ENCODE measurements around the gene NMT1. TPM values are rescaled to one million over a fixed set of nuclear protein-coding genes. Genes with fewer than 3 reads are reported as not detected.

The NMT1 gene
- total and polyA plus RNA-seq, 4 donors: 27.0 to 83.7 (median 42.6) TPM

DNA sequence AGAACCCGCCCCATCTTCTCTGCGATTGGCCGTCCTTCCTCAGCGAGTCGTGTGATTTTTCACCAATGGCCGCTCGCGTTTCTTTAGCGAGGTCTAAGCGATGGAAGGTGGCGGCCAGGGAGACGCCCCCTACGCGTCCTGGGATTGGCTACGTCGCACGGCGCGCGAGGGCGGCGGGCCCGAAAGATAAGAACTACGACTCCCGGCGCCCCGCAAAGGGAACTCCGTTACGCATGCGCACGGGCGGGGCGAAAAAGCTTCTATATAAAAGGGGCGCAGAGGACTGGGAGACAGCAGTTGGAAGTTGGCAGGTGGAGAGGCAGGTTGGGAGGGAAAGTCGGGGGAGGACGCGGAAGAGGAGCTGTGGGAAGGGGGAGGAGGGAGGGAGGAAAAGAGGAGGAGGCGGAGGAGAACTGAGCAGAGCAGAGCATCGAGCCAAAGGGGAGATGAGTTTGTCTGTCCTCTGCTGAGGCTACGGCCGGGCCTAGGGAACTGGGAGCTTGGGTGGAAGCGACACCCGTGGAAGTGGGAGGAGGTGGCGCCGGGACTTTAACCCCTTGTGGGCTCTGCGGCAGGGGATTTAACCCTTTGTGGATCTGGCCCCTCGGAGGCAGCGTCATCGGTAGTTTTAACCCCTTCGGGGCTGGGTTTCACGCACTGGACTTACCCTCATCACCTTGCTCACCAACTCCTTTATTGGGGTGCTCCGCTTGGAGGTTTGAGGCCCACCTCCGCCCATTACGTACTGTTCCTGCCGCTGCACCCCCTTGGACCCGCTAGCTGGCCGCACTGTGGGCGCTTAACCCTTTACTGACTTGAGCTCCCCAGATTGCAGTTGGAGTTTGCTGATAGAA is 87.3 kb downstream of the NMT1 start, which contains the start of gene HEXIM1:
TSS of gene HEXIM1 (plus strand) at position 293 of the 854 bp plus-strand sequence. CDS start 716 bp downstream, outside the sequence.
- WGBS: under 1% methylated on average over 58 of the region's 58 CpGs
- TF ChIP-seq, protein P1, sequence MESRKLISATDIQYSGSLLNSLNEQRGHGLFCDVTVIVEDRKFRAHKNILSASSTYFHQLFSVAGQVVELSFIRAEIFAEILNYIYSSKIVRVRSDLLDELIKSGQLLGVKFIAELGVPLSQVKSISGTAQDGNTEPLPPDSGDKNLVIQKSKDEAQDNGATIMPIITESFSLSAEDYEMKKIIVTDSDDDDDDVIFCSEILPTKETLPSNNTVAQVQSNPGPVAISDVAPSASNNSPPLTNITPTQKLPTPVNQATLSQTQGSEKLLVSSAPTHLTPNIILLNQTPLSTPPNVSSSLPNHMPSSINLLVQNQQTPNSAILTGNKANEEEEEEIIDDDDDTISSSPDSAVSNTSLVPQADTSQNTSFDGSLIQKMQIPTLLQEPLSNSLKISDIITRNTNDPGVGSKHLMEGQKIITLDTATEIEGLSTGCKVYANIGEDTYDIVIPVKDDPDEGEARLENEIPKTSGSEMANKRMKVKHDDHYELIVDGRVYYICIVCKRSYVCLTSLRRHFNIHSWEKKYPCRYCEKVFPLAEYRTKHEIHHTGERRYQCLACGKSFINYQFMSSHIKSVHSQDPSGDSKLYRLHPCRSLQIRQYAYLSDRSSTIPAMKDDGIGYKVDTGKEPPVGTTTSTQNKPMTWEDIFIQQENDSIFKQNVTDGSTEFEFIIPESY (IDR thresholded peaks at IDR 0.05): peak; percentile 43
- no peak for TF ChIP-seq HNF4G (IDR thresholded peaks at IDR 0.05)
- TF ChIP-seq HNF4A (conservative IDR thresholded peaks at IDR 0.05): peak; percentile 24
- TF ChIP-seq, protein P2, sequence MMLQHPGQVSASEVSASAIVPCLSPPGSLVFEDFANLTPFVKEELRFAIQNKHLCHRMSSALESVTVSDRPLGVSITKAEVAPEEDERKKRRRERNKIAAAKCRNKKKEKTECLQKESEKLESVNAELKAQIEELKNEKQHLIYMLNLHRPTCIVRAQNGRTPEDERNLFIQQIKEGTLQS (IDR thresholded peaks at IDR 0.05): peak; percentile 65
- TF ChIP-seq SP1 (IDR thresholded peaks at IDR 0.05): peak; percentile 90
- TF ChIP-seq, protein P3, sequence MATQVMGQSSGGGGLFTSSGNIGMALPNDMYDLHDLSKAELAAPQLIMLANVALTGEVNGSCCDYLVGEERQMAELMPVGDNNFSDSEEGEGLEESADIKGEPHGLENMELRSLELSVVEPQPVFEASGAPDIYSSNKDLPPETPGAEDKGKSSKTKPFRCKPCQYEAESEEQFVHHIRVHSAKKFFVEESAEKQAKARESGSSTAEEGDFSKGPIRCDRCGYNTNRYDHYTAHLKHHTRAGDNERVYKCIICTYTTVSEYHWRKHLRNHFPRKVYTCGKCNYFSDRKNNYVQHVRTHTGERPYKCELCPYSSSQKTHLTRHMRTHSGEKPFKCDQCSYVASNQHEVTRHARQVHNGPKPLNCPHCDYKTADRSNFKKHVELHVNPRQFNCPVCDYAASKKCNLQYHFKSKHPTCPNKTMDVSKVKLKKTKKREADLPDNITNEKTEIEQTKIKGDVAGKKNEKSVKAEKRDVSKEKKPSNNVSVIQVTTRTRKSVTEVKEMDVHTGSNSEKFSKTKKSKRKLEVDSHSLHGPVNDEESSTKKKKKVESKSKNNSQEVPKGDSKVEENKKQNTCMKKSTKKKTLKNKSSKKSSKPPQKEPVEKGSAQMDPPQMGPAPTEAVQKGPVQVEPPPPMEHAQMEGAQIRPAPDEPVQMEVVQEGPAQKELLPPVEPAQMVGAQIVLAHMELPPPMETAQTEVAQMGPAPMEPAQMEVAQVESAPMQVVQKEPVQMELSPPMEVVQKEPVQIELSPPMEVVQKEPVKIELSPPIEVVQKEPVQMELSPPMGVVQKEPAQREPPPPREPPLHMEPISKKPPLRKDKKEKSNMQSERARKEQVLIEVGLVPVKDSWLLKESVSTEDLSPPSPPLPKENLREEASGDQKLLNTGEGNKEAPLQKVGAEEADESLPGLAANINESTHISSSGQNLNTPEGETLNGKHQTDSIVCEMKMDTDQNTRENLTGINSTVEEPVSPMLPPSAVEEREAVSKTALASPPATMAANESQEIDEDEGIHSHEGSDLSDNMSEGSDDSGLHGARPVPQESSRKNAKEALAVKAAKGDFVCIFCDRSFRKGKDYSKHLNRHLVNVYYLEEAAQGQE (IDR thresholded peaks at IDR 0.05): peak; percentile 96
- TF ChIP-seq RAD21 (IDR thresholded peaks at IDR 0.05): peak in 1 of 2 donors; percentile 44
- peak in 1 of 2 donors; percentile 38 for TF ChIP-seq JUND (IDR thresholded peaks at IDR 0.05)
- peak; percentile 41 for TF ChIP-seq FOXA2 (IDR thresholded peaks at IDR 0.05)
- peak; percentile 84 for TF ChIP-seq FOXA1 (IDR thresholded peaks at IDR 0.05)
- peak; percentile 47 for TF ChIP-seq NR2F2 (IDR thresholded peaks at IDR 0.05)
- no peak for TF ChIP-seq GABPA (IDR thresholded peaks at IDR 0.05 in 1 of 2, conservative IDR thresholded peaks at IDR 0.05 in 1 of 2)
- peak; percentile 59 to 90 for TF ChIP-seq EGR1 (IDR thresholded peaks at IDR 0.05; ENCODE audit: low read depth in 2 of 2)
- TF ChIP-seq, protein P4, sequence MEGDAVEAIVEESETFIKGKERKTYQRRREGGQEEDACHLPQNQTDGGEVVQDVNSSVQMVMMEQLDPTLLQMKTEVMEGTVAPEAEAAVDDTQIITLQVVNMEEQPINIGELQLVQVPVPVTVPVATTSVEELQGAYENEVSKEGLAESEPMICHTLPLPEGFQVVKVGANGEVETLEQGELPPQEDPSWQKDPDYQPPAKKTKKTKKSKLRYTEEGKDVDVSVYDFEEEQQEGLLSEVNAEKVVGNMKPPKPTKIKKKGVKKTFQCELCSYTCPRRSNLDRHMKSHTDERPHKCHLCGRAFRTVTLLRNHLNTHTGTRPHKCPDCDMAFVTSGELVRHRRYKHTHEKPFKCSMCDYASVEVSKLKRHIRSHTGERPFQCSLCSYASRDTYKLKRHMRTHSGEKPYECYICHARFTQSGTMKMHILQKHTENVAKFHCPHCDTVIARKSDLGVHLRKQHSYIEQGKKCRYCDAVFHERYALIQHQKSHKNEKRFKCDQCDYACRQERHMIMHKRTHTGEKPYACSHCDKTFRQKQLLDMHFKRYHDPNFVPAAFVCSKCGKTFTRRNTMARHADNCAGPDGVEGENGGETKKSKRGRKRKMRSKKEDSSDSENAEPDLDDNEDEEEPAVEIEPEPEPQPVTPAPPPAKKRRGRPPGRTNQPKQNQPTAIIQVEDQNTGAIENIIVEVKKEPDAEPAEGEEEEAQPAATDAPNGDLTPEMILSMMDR (IDR thresholded peaks at IDR 0.05; ENCODE audit: low read depth, low read length, missing input control): no peak
- peak; percentile 73 to 93 for TF ChIP-seq RXRA (IDR thresholded peaks at IDR 0.05)
- TF ChIP-seq, protein P5, sequence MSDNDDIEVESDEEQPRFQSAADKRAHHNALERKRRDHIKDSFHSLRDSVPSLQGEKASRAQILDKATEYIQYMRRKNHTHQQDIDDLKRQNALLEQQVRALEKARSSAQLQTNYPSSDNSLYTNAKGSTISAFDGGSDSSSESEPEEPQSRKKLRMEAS (IDR thresholded peaks at IDR 0.05): peak; percentile 48
- TF ChIP-seq YY1 (IDR thresholded peaks at IDR 0.05): peak; percentile 97
- peak; percentile 100 for TF ChIP-seq TAF1 (conservative IDR thresholded peaks at IDR 0.05)
- peak; percentile 99 for DNase-seq (ENCODE audit: low spot score)
- Histone ChIP-seq H3K4me1 (ENCODE audit: control insufficient read depth in 4 of 4, insufficient read depth in 4 of 4, low read length in 3 of 4) (peaks cover 7 to 56% (median 40%) of the 10 kb centered on the region in 4 donors), H3K36me3 (ENCODE audit: control insufficient read depth in 4 of 4, insufficient read depth in 3 of 4, low read depth in 1 of 4, low read length in 3 of 4) (no peaks in the 10 kb centered on the region), H3K9me3 (ENCODE audit: control insufficient read depth in 4 of 4, low read length in 3 of 4) (no peaks in the 10 kb centered on the region), H3K27me3 (ENCODE audit: control insufficient read depth in 4 of 4, insufficient read depth in 4 of 4, low read length in 3 of 4) (no peaks in the 10 kb centered on the region), H3K27ac (ENCODE audit: low read depth in 1 of 2, low read length in 2 of 2) (peak within 1 kb of the TSS; percentile 99), H3K4me3 (ENCODE audit: low read depth in 1 of 3, low read length in 3 of 3) (peak within 1 kb of the TSS; percentile 68 to 92 (median 92)), H3K9ac (ENCODE audit: low read depth in 1 of 2, low read length in 2 of 2) (peak within 1 kb of the TSS; percentile 93 to 99)
